ENCODE results near the gene INSYN2B.

DNA sequence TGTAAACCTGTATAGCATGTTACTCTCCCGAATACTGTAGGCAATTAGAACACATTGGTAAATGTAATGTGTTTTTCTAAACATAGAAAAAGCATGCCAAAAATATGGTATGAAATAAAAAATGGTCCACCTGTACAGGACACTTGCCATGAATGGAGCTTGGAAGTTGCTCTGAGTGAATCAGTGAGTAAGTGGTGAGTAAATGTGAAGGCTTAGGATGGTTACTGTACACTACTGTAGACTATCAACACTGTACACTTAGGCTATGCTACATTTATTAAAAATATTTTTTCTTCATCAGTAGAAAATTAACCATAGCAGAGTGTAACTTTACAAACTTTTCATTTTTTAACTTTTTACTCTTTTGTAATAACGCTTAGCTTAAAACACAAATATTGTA is 41.9 kb downstream of the INSYN2B start:
- TF ChIP-seq, protein P1, sequence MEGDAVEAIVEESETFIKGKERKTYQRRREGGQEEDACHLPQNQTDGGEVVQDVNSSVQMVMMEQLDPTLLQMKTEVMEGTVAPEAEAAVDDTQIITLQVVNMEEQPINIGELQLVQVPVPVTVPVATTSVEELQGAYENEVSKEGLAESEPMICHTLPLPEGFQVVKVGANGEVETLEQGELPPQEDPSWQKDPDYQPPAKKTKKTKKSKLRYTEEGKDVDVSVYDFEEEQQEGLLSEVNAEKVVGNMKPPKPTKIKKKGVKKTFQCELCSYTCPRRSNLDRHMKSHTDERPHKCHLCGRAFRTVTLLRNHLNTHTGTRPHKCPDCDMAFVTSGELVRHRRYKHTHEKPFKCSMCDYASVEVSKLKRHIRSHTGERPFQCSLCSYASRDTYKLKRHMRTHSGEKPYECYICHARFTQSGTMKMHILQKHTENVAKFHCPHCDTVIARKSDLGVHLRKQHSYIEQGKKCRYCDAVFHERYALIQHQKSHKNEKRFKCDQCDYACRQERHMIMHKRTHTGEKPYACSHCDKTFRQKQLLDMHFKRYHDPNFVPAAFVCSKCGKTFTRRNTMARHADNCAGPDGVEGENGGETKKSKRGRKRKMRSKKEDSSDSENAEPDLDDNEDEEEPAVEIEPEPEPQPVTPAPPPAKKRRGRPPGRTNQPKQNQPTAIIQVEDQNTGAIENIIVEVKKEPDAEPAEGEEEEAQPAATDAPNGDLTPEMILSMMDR (IDR thresholded peaks at IDR 0.05 in 8 of 11, conservative IDR thresholded peaks at IDR 0.05 in 3 of 11), result no peak
- TF ChIP-seq POLR2A (IDR thresholded peaks at IDR 0.05) (no peak), POLR2AphosphoS5 (IDR thresholded peaks at IDR 0.05) (no peak)

All from spleen (tissue), 7 donors.